SIG-M5 treated with dmso at 0.1 percent for 504 hours (cell line): ENCODE results near the gene CCDC7.

Experiments used
- DNase-seq: peaks from one replicate; lab custom pipeline; 2025; ENCODE audit not compliant: unreplicated experiment; lab: John Stamatoyannopoulos, UW

The CCDC7 gene

GRCh38 chr10:32923849-32924248, 477.9 kb downstream of the CCDC7 start:
- no peak for DNase-seq
